Hepatocyte (in vitro differentiated cells): ENCODE data around the gene STAB2. TPM values are rescaled to one million over a fixed set of nuclear protein-coding genes. Genes with fewer than 3 reads are reported as not detected.

Source experiments
- DNase-seq: peaks from one replicate; pipeline ENCODE4 v3.0.0-alpha.2; 2016; ENCODE audit warnings: low spot score
- H2AFZ ChIP-seq: fragments of 200-600 bp; sonication (generic); 2 replicates; pipeline ENCODE4 v1.6.0; 2016; ENCODE audit warnings: antibody characterized with exemption, mild to moderate bottlenecking
- H3K27ac ChIP-seq: fragments of 200-600 bp; sonication (generic); 2 replicates; pipeline ENCODE4 v1.5.1; 2016; ENCODE audit warnings: mild to moderate bottlenecking
- H3K27me3 ChIP-seq: fragments of 200-600 bp; sonication (generic); 2 replicates; pipeline ENCODE4 v1.6.1; 2016
- H3K36me3 ChIP-seq: fragments of 200-600 bp; sonication (generic); replicated peaks from 2 replicates; pipeline ENCODE4 v1.5.1; 2016; ENCODE audit warnings: low read depth; ENCODE audit not compliant: insufficient read depth
- H3K4me1 ChIP-seq: fragments of 200-600 bp; sonication (generic); 2 replicates; pipeline ENCODE4 v1.5.1; 2016; ENCODE audit warnings: mild to moderate bottlenecking, moderate library complexity; ENCODE audit not compliant: insufficient read depth
- H3K4me2 ChIP-seq: fragments of 200-600 bp; sonication (generic); 2 replicates; pipeline ENCODE4 v1.6.0; 2016
- H3K4me3 ChIP-seq: fragments of 200-600 bp; sonication (generic); 2 replicates; pipeline ENCODE4 v1.5.1; 2016; ENCODE audit warnings: mild to moderate bottlenecking
- H3K79me2 ChIP-seq: fragments of 200-600 bp; sonication (generic); 2 replicates; pipeline ENCODE4 v1.6.0; 2017; ENCODE audit warnings: mild to moderate bottlenecking
- H3K9me2 ChIP-seq: fragments of 200-600 bp; sonication (generic); replicated peaks from 2 replicates; pipeline ENCODE4 v1.6.0; 2017; ENCODE audit warnings: mild to moderate bottlenecking; ENCODE audit not compliant: insufficient read depth
- H3K9me3 ChIP-seq: fragments of 200-600 bp; sonication (generic); 2 replicates; pipeline ENCODE4 v1.5.1; 2016; ENCODE audit warnings: low read depth, mild to moderate bottlenecking
- H4K20me1 ChIP-seq: fragments of 200-600 bp; sonication (generic); 2 replicates; pipeline ENCODE4 v1.6.0; 2016; ENCODE audit warnings: mild to moderate bottlenecking; ENCODE audit not compliant: insufficient read depth, poor library complexity, severe bottlenecking
- CTCF ChIP-seq: fragments of 200-600 bp; sonication (generic); IDR thresholded peaks from 2 replicates; pipeline ENCODE4 v1.5.1; 2016; ENCODE audit warnings: antibody characterized with exemption, mild to moderate bottlenecking; ENCODE audit not compliant: poor library complexity
- EZH2 ChIP-seq: fragments of 200-600 bp; sonication (generic); IDR thresholded peaks from 2 replicates; pipeline ENCODE4 v1.6.1; 2016; ENCODE audit warnings: antibody characterized with exemption, mild to moderate bottlenecking, borderline replicate concordance
- EZH2phosphoT487 ChIP-seq: fragments of 200-600 bp; sonication (generic); IDR thresholded peaks from one replicate; pipeline ENCODE4 v1.6.1; 2018; ENCODE audit warnings: antibody characterized with exemption, mild to moderate bottlenecking, low read depth, moderate library complexity; ENCODE audit not compliant: unreplicated experiment, severe bottlenecking
- WGBS: methylation state at CpG from one replicate; pipeline ENCODE4 v1.1.6; 2016; ENCODE audit warnings: low lambda C conversion rate; ENCODE audit errors: missing lambda C conversion rate; 5-methylcytosine and 5-hydroxymethylcytosine counted together
- polyA plus RNA-seq: library from polyadenylated mRNA; unstranded; fragments of >200 nt; fragmentation: Nextera tagmentation; extraction: Ambion mirVana; gene quantifications from 2 replicates; pipeline ENCODE4 v1.2.1, GENCODE V29; 2016
- total RNA-seq: library from RNA; depleted of rRNA; stranded (reverse); fragments of >200 nt; gene quantifications from 2 replicates; pipeline ENCODE4 v1.2.3, GENCODE V29; 2014

The STAB2 gene
- total and polyA plus RNA-seq, 2 experiments from 2014 or later, result not detected

- 61% methylated on average over 10 of the region's 10 CpGs for WGBS
These were observed 86.9 kb downstream of the STAB2 start for GRCh38 chr12:103673891-103674375.

GRCh38 chr12:103676893-103677292 is 89.8 kb downstream of the STAB2 start:
- Histone ChIP-seq H3K4me3 (no peak overlapping the region), H2AFZ (no peak overlapping the region), H3K4me1 (peaks cover 21% of the 10 kb centered on the region), H3K27me3 (no peaks in the 10 kb centered on the region), H3K9me2 (no peaks in the 10 kb centered on the region), H4K20me1 (no peaks in the 10 kb centered on the region), H3K79me2 (no peaks in the 10 kb centered on the region), H3K9me3 (no peaks in the 10 kb centered on the region), H3K27ac (peak overlapping the region; percentile 39), H3K4me2 (no peak overlapping the region), H3K36me3 (no peaks in the 10 kb centered on the region)
- DNase-seq, result peak; percentile 26
- WGBS, result 56% methylated on average over 3 of the region's 3 CpGs
- TF ChIP-seq EZH2 (no peak), CTCF (no peak), EZH2phosphoT487 (no peak)

More at GRCh38 chr12:103673891-103674375, 86.9 kb downstream of the STAB2 start:
- no peaks in the 10 kb centered on the region for H3K79me2 ChIP-seq
- H3K36me3 ChIP-seq, result no peaks in the 10 kb centered on the region
- H3K4me2 ChIP-seq, result no peak overlapping the region
- no peaks in the 10 kb centered on the region for H3K27me3 ChIP-seq
- H3K9me2 ChIP-seq, result no peaks in the 10 kb centered on the region
- no peaks in the 10 kb centered on the region for H3K9me3 ChIP-seq
- peaks cover 21% of the 10 kb centered on the region for H3K4me1 ChIP-seq
- no peak overlapping the region for H2AFZ ChIP-seq
- peak overlapping the region; percentile 81 for H3K27ac ChIP-seq
- TF ChIP-seq EZH2phosphoT487, result no peak
- no peak for TF ChIP-seq CTCF
- no peak for TF ChIP-seq EZH2
- H4K20me1 ChIP-seq, result no peaks in the 10 kb centered on the region
- no peak overlapping the region for H3K4me3 ChIP-seq
- peak; percentile 73 for DNase-seq

GRCh38 chr12:103677341-103677740 is 90.3 kb downstream of the STAB2 start:
- no peaks in the 10 kb centered on the region for H3K9me2 ChIP-seq
- WGBS, result 75% methylated on average over 8 of the region's 8 CpGs
- H3K36me3 ChIP-seq, result no peaks in the 10 kb centered on the region
- no peak overlapping the region for H2AFZ ChIP-seq
- no peak overlapping the region for H3K4me3 ChIP-seq
- TF ChIP-seq EZH2phosphoT487, result no peak
- TF ChIP-seq CTCF, result no peak
- no peak for TF ChIP-seq EZH2
- no peak for DNase-seq
- no peaks in the 10 kb centered on the region for H3K9me3 ChIP-seq
- no peaks in the 10 kb centered on the region for H4K20me1 ChIP-seq
- no peak overlapping the region for H3K4me2 ChIP-seq
- no peaks in the 10 kb centered on the region for H3K79me2 ChIP-seq
- H3K4me1 ChIP-seq, result peaks cover 21% of the 10 kb centered on the region
- peak overlapping the region; percentile 39 for H3K27ac ChIP-seq
- no peaks in the 10 kb centered on the region for H3K27me3 ChIP-seq
